Measurements from ENCODE around the gene BMPR1A. TPM values are rescaled to one million over a fixed set of nuclear protein-coding genes. Genes with fewer than 3 reads are reported as not detected.

BMPR1A gene
- total and polyA plus RNA-seq, 2 donors from 2014 or later: 7.9 to 37.4 TPM

GRCh38 chr10:86918022-86918471, 161.6 kb downstream of the BMPR1A start:
- DNase-seq (no peak), FAIRE-seq (no peak)
- no peaks in the 10 kb centered on the region for H3K9me3 ChIP-seq (ENCODE audit: control insufficient read depth in 2 of 3, insufficient read depth in 1 of 3, low read length in 3 of 3)
- H3K27ac ChIP-seq (ENCODE audit: low read depth in 2 of 2, low read length in 2 of 2): no peak overlapping the region
- TF ChIP-seq CTCF (IDR thresholded peaks at IDR 0.05; ENCODE audit: borderline replicate concordance, extremely low read depth, insufficient read depth): no peak
- no peak overlapping the region for H3K4me3 ChIP-seq (ENCODE audit: low read length in 3 of 3)
- no peaks in the 10 kb centered on the region for H3K27me3 ChIP-seq (ENCODE audit: control insufficient read depth, insufficient read depth, low read length)
- H3K9ac ChIP-seq (ENCODE audit: low read length in 3 of 3): no peak overlapping the region
- peaks cover 6 to 27% (median 18%) of the 10 kb centered on the region in 3 donors for H3K36me3 ChIP-seq (ENCODE audit: control insufficient read depth in 2 of 3, insufficient read depth in 3 of 3, low read length in 3 of 3)
- no peaks in the 10 kb centered on the region for H3K4me1 ChIP-seq (ENCODE audit: control insufficient read depth in 2 of 3, insufficient read depth in 2 of 3, low read depth in 1 of 3, low read length in 3 of 3)
- intact Hi-C loops (cut with DNase I): no loop called here

GRCh38 chr10:86922553-86922961, 166.1 kb downstream of the BMPR1A start:
- Histone ChIP-seq H3K27me3 (ENCODE audit: control insufficient read depth, insufficient read depth, low read length) (no peaks in the 10 kb centered on the region), H3K9ac (ENCODE audit: low read length in 3 of 3) (no peak overlapping the region), H3K36me3 (ENCODE audit: control insufficient read depth in 2 of 3, insufficient read depth in 3 of 3, low read length in 3 of 3) (peaks cover 4 to 19% (median 19%) of the 10 kb centered on the region in 3 donors), H3K4me1 (ENCODE audit: control insufficient read depth in 2 of 3, insufficient read depth in 2 of 3, low read depth in 1 of 3, low read length in 3 of 3) (no peaks in the 10 kb centered on the region), H3K27ac (ENCODE audit: low read depth in 2 of 2, low read length in 2 of 2) (no peak overlapping the region), H3K9me3 (ENCODE audit: control insufficient read depth in 2 of 3, insufficient read depth in 1 of 3, low read length in 3 of 3) (no peaks in the 10 kb centered on the region), H3K4me3 (ENCODE audit: low read length in 3 of 3) (no peak overlapping the region)
- intact Hi-C loops (cut with DNase I): no loop called here
- DNase-seq (no peak), FAIRE-seq (no peak)
- no peak for TF ChIP-seq CTCF (IDR thresholded peaks at IDR 0.05; ENCODE audit: borderline replicate concordance, extremely low read depth, insufficient read depth)

GRCh38 chr10:86929468-86930380, 173.3 kb downstream of the BMPR1A start:
- no peak for FAIRE-seq

More at GRCh38 chr10:86929468-86930380, 173.3 kb downstream of the BMPR1A start:
- H3K9ac ChIP-seq (ENCODE audit: low read length in 3 of 3): no peak overlapping the region
- H3K36me3 ChIP-seq (ENCODE audit: control insufficient read depth in 2 of 3, insufficient read depth in 3 of 3, low read length in 3 of 3): peaks cover 0 to 11% (median 6%) of the 10 kb centered on the region in 3 donors
- H3K27me3 ChIP-seq (ENCODE audit: control insufficient read depth, insufficient read depth, low read length): no peaks in the 10 kb centered on the region
- H3K27ac ChIP-seq (ENCODE audit: low read depth in 2 of 2, low read length in 2 of 2): no peak overlapping the region
- H3K4me1 ChIP-seq (ENCODE audit: control insufficient read depth in 2 of 3, insufficient read depth in 2 of 3, low read depth in 1 of 3, low read length in 3 of 3): no peaks in the 10 kb centered on the region
- DNase-seq: no peak
- no peak overlapping the region for H3K4me3 ChIP-seq (ENCODE audit: low read length in 3 of 3)
- TF ChIP-seq CTCF (IDR thresholded peaks at IDR 0.05; ENCODE audit: borderline replicate concordance, extremely low read depth, insufficient read depth): no peak
- no peaks in the 10 kb centered on the region for H3K9me3 ChIP-seq (ENCODE audit: control insufficient read depth in 2 of 3, insufficient read depth in 1 of 3, low read length in 3 of 3)
- intact Hi-C loops (cut with DNase I): no loop called here
